ENCODE data around the gene HBM. TPM values are rescaled to one million over a fixed set of nuclear protein-coding genes. Genes with fewer than 3 reads are reported as not detected.

HBM gene
- total RNA-seq, 2 experiments from 2014 or later, result not detected

Other genes with a start within 250 kb of the HBM start
- 10 to 100 TPM; 31.9 to 46.8 TPM for gene POLR3K, start 112.4 kb upstream of the HBM start, total RNA-seq
- gene SNRNP25, start 112.2 kb upstream of the HBM start, total RNA-seq, result 10 to 100 TPM; 42.5 to 50.0 TPM
- gene RHBDF1, start 93.3 kb upstream of the HBM start, total RNA-seq, result under 1 TPM in 1 of 2 experiments, not detected in 1; 0.40 TPM
- gene MPG, start 87.8 kb upstream of the HBM start, total RNA-seq, result 10 to 100 TPM; 47.0 to 57.0 TPM
- gene NPRL3, start 27.3 kb upstream of the HBM start, total RNA-seq, result 10 to 100 TPM; 49.1 to 53.9 TPM
- not detected for gene HBZ, start 13.3 kb upstream of the HBM start, total RNA-seq
- gene HBA2, start 6.9 kb downstream of the HBM start, total RNA-seq, result not detected
- not detected for gene HBA1, start 10.7 kb downstream of the HBM start, total RNA-seq
- 1 to 10 TPM in 1 of 2 experiments, under 1 TPM in 1; 0.37 to 1.1 TPM for gene HBQ1, start 14.5 kb downstream of the HBM start, total RNA-seq
- gene LUC7L, start 63.5 kb downstream of the HBM start, total RNA-seq, result 10 to 100 TPM; 44.6 to 50.1 TPM
- 10 to 100 TPM; 11.3 to 15.2 TPM for gene FAM234A, start 68.8 kb downstream of the HBM start, total RNA-seq
- under 1 TPM; 0.11 to 0.12 TPM for gene RGS11, start 110.0 kb downstream of the HBM start, total RNA-seq
- gene ARHGDIG, start 114.6 kb downstream of the HBM start, total RNA-seq, result not detected
- not detected for gene PDIA2, start 117.2 kb downstream of the HBM start, total RNA-seq
- gene AXIN1, start 186.7 kb downstream of the HBM start, total RNA-seq, result 10 to 100 TPM; 20.0 to 23.8 TPM
- 10 to 100 TPM; 90.2 to 94.4 TPM for gene MRPL28, start 204.6 kb downstream of the HBM start, total RNA-seq
- 10 to 100 TPM; 22.9 to 40.8 TPM for gene PGAP6, start 216.0 kb downstream of the HBM start, total RNA-seq
- gene NME4, start 231.2 kb downstream of the HBM start, total RNA-seq, result 10 to 100 TPM; 55.9 to 72.1 TPM
- gene DECR2, start 235.9 kb downstream of the HBM start, total RNA-seq, result 10 to 100 TPM; 11.5 to 13.0 TPM